H1 (cell line): ENCODE data around the gene VPS18. TPM values are rescaled to one million over a fixed set of nuclear protein-coding genes. Genes with fewer than 3 reads are reported as not detected.

Source experiments
- CTCF ChIA-PET: fragments of 300-600 bp; sonication (Branson Sonifier 250); formaldehyde crosslinking; loops from one replicate; lab custom pipeline; 2021; ENCODE audit not compliant: partially characterized antibody; lab: Charles Lee
- POLR2A ChIA-PET: fragments of 300-600 bp; sonication (Branson Sonifier 250); formaldehyde crosslinking; loops from one replicate; lab custom pipeline; 2021; ENCODE audit warnings: inconsistent platforms; ENCODE audit not compliant: partially characterized antibody; lab: Charles Lee
- DNase-seq, 2 experiments: peaks; one replicate each; pipeline versions ENCODE4 v3.0.0 to v3.0.0-alpha.2; 2010 to 2022; ENCODE audit warnings: low spot score in 2 of 2, low read depth in 1 of 2, mixed read lengths in 1 of 2
- FAIRE-seq: peaks from 2 replicates; lab custom pipeline; 2011; peaks lifted over from hg19 to GRCh38; lab: Jason Lieb, UNC
- H2AFZ ChIP-seq: 2 replicates; pipeline ENCODE4 v1.8.1; 2012; ENCODE audit warnings: low read length, inconsistent platforms
- H2AK5ac ChIP-seq: 2 replicates; pipeline ENCODE4 v1.6.1; 2013; ENCODE audit warnings: low read depth, low read length
- H2BK120ac ChIP-seq: replicated peaks from 2 replicates; pipeline ENCODE3; 2013; ENCODE audit warnings: low read depth, low read length, inconsistent platforms
- H2BK12ac ChIP-seq: 2 replicates; pipeline ENCODE4 v1.6.1; 2013; ENCODE audit warnings: low read depth, low read length
- H2BK15ac ChIP-seq: 2 replicates; pipeline ENCODE4 v1.6.1; 2013; ENCODE audit warnings: low read length
- H2BK20ac ChIP-seq: 2 replicates; pipeline ENCODE4 v1.6.1; 2013; ENCODE audit warnings: low read length
- H2BK5ac ChIP-seq: 2 replicates; pipeline ENCODE4 v1.6.1; 2013; ENCODE audit warnings: low read depth, low read length
- H3K14ac ChIP-seq: 2 replicates; pipeline ENCODE4 v1.6.1; 2013; ENCODE audit warnings: inconsistent platforms; ENCODE audit not compliant: insufficient read length
- H3K18ac ChIP-seq: 2 replicates; pipeline ENCODE4 v1.6.1; 2013; ENCODE audit warnings: low read length; ENCODE audit errors: extremely low read depth
- H3K23ac ChIP-seq: 2 replicates; pipeline ENCODE4 v1.6.1; 2013; ENCODE audit warnings: inconsistent platforms; ENCODE audit not compliant: insufficient read length
- H3K23me2 ChIP-seq: 2 replicates; pipeline ENCODE4 v1.6.1; 2013; ENCODE audit warnings: low read depth, low read length
- H3K27ac ChIP-seq: 2 replicates; pipeline ENCODE4 v1.6.1; 2011; ENCODE audit warnings: low read depth, low read length, inconsistent platforms
- H3K27me3 ChIP-seq, 4 experiments: replicated peaks in 1 of 4; 1 replicate in 1 of 4; 2 replicates in 3 of 4; pipeline versions ENCODE4 v1.6.1 to v1.8.1; 2011 to 2013; ENCODE audit warnings: low read length in 3 of 4, mild to moderate bottlenecking in 3 of 4, inconsistent platforms in 2 of 4, mixed read lengths in 2 of 4, moderate library complexity in 1 of 4; ENCODE audit not compliant: control insufficient read depth in 3 of 4, insufficient read depth in 3 of 4; ENCODE audit errors: extremely low read depth in 1 of 4
- H3K36me3 ChIP-seq, 4 experiments: 2 replicates each; pipeline versions ENCODE4 v1.6.1 to v1.8.1; 2011 to 2013; ENCODE audit warnings: mild to moderate bottlenecking in 4 of 4, low read length in 3 of 4, moderate library complexity in 2 of 4, control low read depth in 1 of 4, inconsistent platforms in 1 of 4; ENCODE audit not compliant: insufficient read depth in 4 of 4, control insufficient read depth in 2 of 4
- H3K4ac ChIP-seq: replicated peaks from 2 replicates; pipeline ENCODE3; 2013; ENCODE audit warnings: low read length, low read depth, mixed read lengths, inconsistent platforms; ENCODE audit not compliant: insufficient read length
- H3K4me1 ChIP-seq, 4 experiments: replicated peaks in 1 of 4; 1 replicate in 1 of 4; 2 replicates in 3 of 4; pipeline versions ENCODE4 v1.6.1 to v1.8.1; 2011 to 2013; ENCODE audit warnings: low read length in 3 of 4, inconsistent platforms in 2 of 4, mixed read lengths in 1 of 4; ENCODE audit not compliant: insufficient read depth in 4 of 4, control insufficient read depth in 3 of 4
- H3K4me2 ChIP-seq, 2 experiments: 2 replicates each; pipeline versions ENCODE4 v1.6.1 to v1.8.1; 2011 to 2013; ENCODE audit warnings: low read depth in 2 of 2, low read length in 2 of 2, control low read depth in 1 of 2, inconsistent platforms in 1 of 2, mild to moderate bottlenecking in 1 of 2; ENCODE audit not compliant: insufficient read depth in 1 of 2
- H3K4me3 ChIP-seq, 4 experiments: fragments of 200-600, 300-600 bp in 1 of 4; sonication (generic), shearing (Covaris generic), sonication (Bioruptor Twin) in 1 of 4; 2 replicates each; pipeline versions ENCODE4 v1.5.1 to v1.8.1; 2011 to 2016; ENCODE audit warnings: low read length in 4 of 4, low read depth in 3 of 4, control low read depth in 2 of 4, inconsistent platforms in 2 of 4, mild to moderate bottlenecking in 2 of 4, mixed read lengths in 1 of 4, moderate library complexity in 1 of 4; ENCODE audit not compliant: insufficient read depth in 2 of 4; ENCODE audit errors: extremely low read depth in 1 of 4
- H3K56ac ChIP-seq: replicated peaks from 2 replicates; pipeline ENCODE3; 2013; ENCODE audit warnings: low read depth, mild to moderate bottlenecking, mixed read lengths, low read length, inconsistent platforms; ENCODE audit not compliant: insufficient read length
- H3K79me1 ChIP-seq: 2 replicates; pipeline ENCODE4 v1.6.1; 2013; ENCODE audit warnings: low read depth, low read length, control low read depth
- H3K79me2 ChIP-seq, 2 experiments: 2 replicates each; pipeline versions ENCODE4 v1.6.1 to v1.8.1; 2012 to 2013; ENCODE audit warnings: low read length in 2 of 2, mild to moderate bottlenecking in 2 of 2, inconsistent platforms in 1 of 2; ENCODE audit not compliant: insufficient read depth in 2 of 2, control insufficient read depth in 1 of 2
- H3K9ac ChIP-seq, 4 experiments: replicated peaks in 1 of 4; 1 replicate in 1 of 4; 2 replicates in 3 of 4; pipeline versions ENCODE4 v1.6.1 to v1.8.1; 2011 to 2013; ENCODE audit warnings: low read depth in 3 of 4, low read length in 3 of 4, control low read depth in 2 of 4, mild to moderate bottlenecking in 2 of 4, moderate library complexity in 2 of 4, inconsistent platforms in 1 of 4; ENCODE audit errors: extremely low read depth in 1 of 4
- H3K9me3 ChIP-seq, 2 experiments: 2 replicates each; pipeline versions ENCODE4 v1.6.1 to v1.8.1; 2012 to 2013; ENCODE audit warnings: mild to moderate bottlenecking in 2 of 2, moderate library complexity in 2 of 2, control low read depth in 1 of 2, inconsistent platforms in 1 of 2, low read depth in 1 of 2, low read length in 1 of 2, mixed read lengths in 1 of 2; ENCODE audit not compliant: insufficient read depth in 2 of 2
- H4K20me1 ChIP-seq, 2 experiments: replicated peaks in 1 of 2; 2 replicates each; pipeline versions ENCODE3 to v1.8.1; 2011 to 2013; ENCODE audit warnings: inconsistent platforms in 2 of 2, low read length in 2 of 2, mild to moderate bottlenecking in 1 of 2; ENCODE audit not compliant: insufficient read depth in 2 of 2, control insufficient read depth in 1 of 2
- H4K5ac ChIP-seq: 2 replicates; pipeline ENCODE4 v1.6.1; 2013; ENCODE audit warnings: low read length, low read depth, mixed read lengths, inconsistent platforms; ENCODE audit not compliant: insufficient read length
- H4K8ac ChIP-seq: 2 replicates; pipeline ENCODE4 v1.8.0; 2013; ENCODE audit warnings: mild to moderate bottlenecking, moderate library complexity, low read length, inconsistent platforms; ENCODE audit not compliant: insufficient read depth; ENCODE audit errors: extremely low read depth
- H4K91ac ChIP-seq: replicated peaks from 2 replicates; pipeline ENCODE3; 2013; ENCODE audit warnings: low read length, mixed read lengths, inconsistent platforms; ENCODE audit not compliant: insufficient read length
- BACH1 ChIP-seq: IDR thresholded peaks from 2 replicates; pipeline ENCODE4 v1.6.1; 2012; ENCODE audit warnings: low read length, improper control_type of control experiment
- CBX5 ChIP-seq: fragments of 300-800, 300-1000 bp; sonication (generic); IDR thresholded peaks from 2 replicates; pipeline ENCODE4 v1.7.1; 2016; ENCODE audit warnings: antibody characterized with exemption, low read length, low read depth
- FOSL1 ChIP-seq: IDR thresholded peaks from 2 replicates; pipeline ENCODE4 v1.6.1; 2011; ENCODE audit warnings: mild to moderate bottlenecking, low read depth, low read length, moderate library complexity; ENCODE audit not compliant: insufficient read depth
- SIN3A ChIP-seq, 2 experiments: IDR thresholded peaks in 1 of 2; conservative IDR thresholded peaks in 1 of 2; 2 replicates each; pipeline ENCODE4 v1.6.1; 2011 to 2012; ENCODE audit warnings: low read length in 2 of 2, improper control_type of control experiment in 1 of 2, low read depth in 1 of 2, mild to moderate bottlenecking in 1 of 2
- SIX5 ChIP-seq: IDR thresholded peaks from 2 replicates; pipeline ENCODE4 v1.6.1; 2011; ENCODE audit warnings: mild to moderate bottlenecking, low read depth, low read length
- TAF7 ChIP-seq: optimal IDR thresholded peaks from 2 replicates; pipeline ENCODE3; 2011; ENCODE audit warnings: low read depth, mild to moderate bottlenecking, inconsistent platforms, low read length, moderate library complexity, borderline replicate concordance
- TEAD4 ChIP-seq: IDR thresholded peaks from 2 replicates; pipeline ENCODE4 v1.6.1; 2012; ENCODE audit warnings: low read depth, low read length, inconsistent platforms, mixed read lengths
- USF2 ChIP-seq: IDR thresholded peaks from 2 replicates; pipeline ENCODE4 v1.6.1; 2011; ENCODE audit warnings: low read length, improper control_type of control experiment
- polyA plus RNA-seq, 7 experiments: library from polyadenylated mRNA; depleted of rRNA in 3 of 7; stranded (reverse) in 5 of 7; unstranded in 2 of 7; fragments of >200 nt in 5 of 7; fragments of 200-250 nt in 2 of 7; gene quantifications; 1 replicate in 5 of 7; 2 replicates in 1 of 7; 4 replicates in 1 of 7; pipeline versions ENCODE4 v1.2.1 to v1.2.3, GENCODE V29; 2011 to 2013; ENCODE audit warnings: missing spikeins in 2 of 7, mixed read lengths in 2 of 7
- total RNA-seq: library from RNA; stranded (reverse); fragmentation: NEBNext Ultra II Directional; extraction: Animal tissue kit (Norgen Biotek cat#: 25700); gene quantifications from 2 replicates; pipeline ENCODE4 v1.2.1, GENCODE V29; 2021

The VPS18 gene
- total and polyA plus RNA-seq, 2 of the 8 experiments (the other 6 are each of a cell fraction or from before 2014, with no cell fraction given), result 28.9 to 32.7 TPM

DNA sequence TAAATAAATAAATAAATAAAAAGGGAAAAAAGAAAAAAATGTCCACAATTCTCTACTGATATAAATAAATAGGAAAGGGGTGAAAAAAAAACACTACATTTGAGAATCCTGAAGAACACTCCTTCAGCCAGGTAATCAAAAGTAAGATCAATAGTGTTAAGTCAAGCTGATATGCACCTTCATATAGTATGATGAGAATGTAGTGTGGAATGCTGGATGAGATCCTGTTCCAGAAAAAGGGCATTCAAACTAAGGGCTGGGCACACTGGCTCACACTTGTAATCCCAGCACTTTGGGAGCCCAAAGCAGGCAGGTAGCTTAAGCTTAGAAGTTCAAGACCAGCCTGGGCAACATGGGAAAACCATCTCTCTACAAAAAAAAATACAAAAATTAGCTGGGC, 5.1 kb upstream of the VPS18 start:
- Histone ChIP-seq H3K27me3 (peaks cover 0 to 8% (median 2%) of the 10 kb centered on the region in 4 experiments; a peak in 3 of 7 replicates), H2AFZ (no peak overlapping the region), H3K4me3 (no peak overlapping the region), H2BK20ac (no peak overlapping the region), H3K27ac (no peak overlapping the region), H2AK5ac (no peak overlapping the region), H3K9me3 (no peaks in the 10 kb centered on the region), H3K56ac (no peak overlapping the region), H3K79me1 (no peaks in the 10 kb centered on the region), H3K14ac (no peak overlapping the region), H3K4me2 (no peak overlapping the region), H3K36me3 (no peaks in the 10 kb centered on the region), H3K79me2 (no peaks in the 10 kb centered on the region), H2BK12ac (no peak overlapping the region), H2BK15ac (no peak overlapping the region), H3K23ac (no peak overlapping the region), H4K8ac (no peak overlapping the region), H2BK5ac (no peak overlapping the region), H4K5ac (no peak overlapping the region), H3K23me2 (peaks cover 2% of the 10 kb centered on the region; the same call in 1 of the 2 replicates), H3K4ac (no peak overlapping the region), H2BK120ac (no peak overlapping the region), H3K4me1 (peaks cover 0 to 6% (median 3%) of the 10 kb centered on the region in 4 experiments; a peak in 3 of 7 replicates), H3K18ac (no peak overlapping the region), H4K91ac (no peak overlapping the region), H3K9ac (no peak overlapping the region), H4K20me1 (no peaks in the 10 kb centered on the region)
- ChIA-PET CTCF (interaction anchor here (0.6 to 1.1 kb wide), 3 partner anchors 119 to 317 kb away, joined by 3 read pairs; partner anchors contain the start of gene C15orf62), POLR2A (interaction anchor here (0.7 to 5.0 kb wide), 5 partner anchors 16 to 64 kb away, joined by 3 to 39 read pairs (median 3); partner anchors contain the start of gene CHAC1)
- FAIRE-seq (no peak), DNase-seq (no peak)
- TF ChIP-seq SIX5, result no peak
- no peak for TF ChIP-seq TAF7
- no peak for TF ChIP-seq USF2
- no peak for TF ChIP-seq FOSL1
- TF ChIP-seq BACH1, result no peak
- no peak for TF ChIP-seq SIN3A (conservative IDR thresholded peaks at IDR 0.05 in 1 of 2, IDR thresholded peaks at IDR 0.05 in 1 of 2; ENCODE audit: low read depth in 1 of 2, low read length in 2 of 2)
- no peak for TF ChIP-seq CBX5
- TF ChIP-seq TEAD4, result no peak
